Endothelial cell of umbilical vein (primary cell): ENCODE results near the gene HEXIM2.

Source experiments
- EZH2 ChIP-seq: IDR thresholded peaks from 2 replicates; pipeline ENCODE4 v1.6.1; 2012; ENCODE audit warnings: borderline replicate concordance, low read depth, mild to moderate bottlenecking, moderate library complexity, low read length, inconsistent platforms; ENCODE audit not compliant: severe bottlenecking
- GATA2 ChIP-seq: IDR thresholded peaks from 2 replicates; pipeline ENCODE4 v1.7.0; 2011; ENCODE audit warnings: low read depth, mild to moderate bottlenecking, moderate library complexity, mixed read lengths, low read length; ENCODE audit not compliant: insufficient read length, insufficient read depth
- JUN ChIP-seq: IDR thresholded peaks from 2 replicates; pipeline ENCODE4 v1.6.1; 2011; ENCODE audit warnings: borderline replicate concordance, low read depth; ENCODE audit not compliant: insufficient read length, insufficient read depth
- MYC ChIP-seq: IDR thresholded peaks from one replicate; pipeline ENCODE4 v1.6.1; 2011; ENCODE audit warnings: mild to moderate bottlenecking, low read depth, low read length
- POLR2A ChIP-seq: IDR thresholded peaks from 2 replicates; pipeline ENCODE4 v1.6.1; 2012; ENCODE audit warnings: low read depth, mild to moderate bottlenecking, control low read depth, low read length
- POLR2AphosphoS5 ChIP-seq: IDR thresholded peaks from 2 replicates; pipeline ENCODE4 v1.6.1; 2012; ENCODE audit warnings: low read depth, mild to moderate bottlenecking, control low read depth, low read length, moderate library complexity; ENCODE audit not compliant: insufficient read depth
- TF ChIP-seq, protein P1 (sequence below), 2 donors: IDR thresholded peaks; 1 replicate in 1 of 2; 2 replicates in 1 of 2; pipeline ENCODE4 v1.5.1; 2011; ENCODE audit warnings: low read length in 2 of 2, mild to moderate bottlenecking in 2 of 2, moderate library complexity in 2 of 2, control low read depth in 1 of 2, inconsistent platforms in 1 of 2, low read depth in 1 of 2; ENCODE audit not compliant: insufficient read depth in 1 of 2; ENCODE audit errors: extremely low read depth in 1 of 2
- TF ChIP-seq, protein P2 (sequence below): IDR thresholded peaks from 2 replicates; pipeline ENCODE4 v1.6.1; 2011; ENCODE audit not compliant: insufficient read depth, insufficient read length

DNA sequence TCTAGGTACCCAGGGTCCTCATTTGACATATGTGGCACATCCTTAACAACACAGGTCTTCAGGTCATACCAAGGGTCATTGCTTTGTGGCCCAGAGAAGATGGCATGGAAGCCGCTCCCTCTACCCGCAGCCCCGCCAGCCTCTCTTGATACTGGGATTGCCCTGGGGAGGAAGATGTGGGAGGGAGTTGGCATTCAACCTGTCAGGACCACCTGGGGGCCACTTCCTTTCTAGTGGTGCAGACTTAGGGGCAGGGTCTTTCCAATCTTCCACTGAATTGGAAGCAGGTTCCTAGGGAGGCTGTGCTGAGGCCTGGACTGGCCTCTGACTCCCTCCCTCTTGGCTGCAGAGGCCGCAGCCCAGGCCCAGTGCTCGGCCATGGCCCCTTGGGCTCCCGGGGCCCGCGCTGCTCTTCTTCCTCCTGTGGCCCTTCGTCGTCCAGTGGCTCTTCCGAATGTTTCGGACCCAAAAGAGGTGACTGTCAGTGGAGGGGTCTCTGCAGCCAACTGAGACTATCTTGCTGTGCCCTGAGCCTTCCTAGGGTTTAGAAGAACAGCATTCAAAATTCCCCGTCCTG, 18.5 kb upstream of the HEXIM2 start:
- TF ChIP-seq POLR2A (no peak), EZH2 (no peak), JUN (no peak), POLR2AphosphoS5 (no peak), MYC (no peak), GATA2 (no peak)
- TF ChIP-seq, protein P1, sequence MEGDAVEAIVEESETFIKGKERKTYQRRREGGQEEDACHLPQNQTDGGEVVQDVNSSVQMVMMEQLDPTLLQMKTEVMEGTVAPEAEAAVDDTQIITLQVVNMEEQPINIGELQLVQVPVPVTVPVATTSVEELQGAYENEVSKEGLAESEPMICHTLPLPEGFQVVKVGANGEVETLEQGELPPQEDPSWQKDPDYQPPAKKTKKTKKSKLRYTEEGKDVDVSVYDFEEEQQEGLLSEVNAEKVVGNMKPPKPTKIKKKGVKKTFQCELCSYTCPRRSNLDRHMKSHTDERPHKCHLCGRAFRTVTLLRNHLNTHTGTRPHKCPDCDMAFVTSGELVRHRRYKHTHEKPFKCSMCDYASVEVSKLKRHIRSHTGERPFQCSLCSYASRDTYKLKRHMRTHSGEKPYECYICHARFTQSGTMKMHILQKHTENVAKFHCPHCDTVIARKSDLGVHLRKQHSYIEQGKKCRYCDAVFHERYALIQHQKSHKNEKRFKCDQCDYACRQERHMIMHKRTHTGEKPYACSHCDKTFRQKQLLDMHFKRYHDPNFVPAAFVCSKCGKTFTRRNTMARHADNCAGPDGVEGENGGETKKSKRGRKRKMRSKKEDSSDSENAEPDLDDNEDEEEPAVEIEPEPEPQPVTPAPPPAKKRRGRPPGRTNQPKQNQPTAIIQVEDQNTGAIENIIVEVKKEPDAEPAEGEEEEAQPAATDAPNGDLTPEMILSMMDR (IDR thresholded peaks at IDR 0.05; ENCODE audit: extremely low read depth in 1 of 2, insufficient read depth in 1 of 2, low read depth in 1 of 2, low read length in 2 of 2): no peak
- TF ChIP-seq, protein P2, sequence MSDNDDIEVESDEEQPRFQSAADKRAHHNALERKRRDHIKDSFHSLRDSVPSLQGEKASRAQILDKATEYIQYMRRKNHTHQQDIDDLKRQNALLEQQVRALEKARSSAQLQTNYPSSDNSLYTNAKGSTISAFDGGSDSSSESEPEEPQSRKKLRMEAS: no peak
